SK-N-SH (cell line): ENCODE results near the gene OOSP2. TPM values are rescaled to one million over a fixed set of nuclear protein-coding genes. Genes with fewer than 3 reads are reported as not detected.

Experiments used
- CTCF ChIA-PET: fragments of 300-600, 350-600 bp; formaldehyde crosslinking; extraction: SDS; loops from one replicate; lab custom pipeline; 2021; lab: Yijun Ruan, JAX
- POLR2A ChIA-PET: fragments of 350-600 bp; sonication (Branson Sonifier 250); formaldehyde crosslinking; extraction: SDS; loops from one replicate; lab custom pipeline; 2020; ENCODE audit warnings: antibody characterized with exemption, inconsistent platforms; lab: Yijun Ruan, JAX
- DNase-seq: peaks from one replicate; pipeline ENCODE4 v3.0.0; 2012
- H2AFZ ChIP-seq: fragments of 200-600 bp; sonication (generic); 2 replicates; pipeline ENCODE4 v1.8.1; 2016; ENCODE audit warnings: antibody characterized with exemption, mild to moderate bottlenecking, low read depth
- H3F3A ChIP-seq: fragments of 200-600 bp; sonication (generic); replicated peaks from 2 replicates; pipeline ENCODE3; 2016; ENCODE audit warnings: antibody characterized with exemption, mild to moderate bottlenecking; ENCODE audit not compliant: insufficient read depth
- H3K27ac ChIP-seq, 2 experiments: fragments of 200-500 bp in 1 of 2; fragments of 200-600 bp in 1 of 2; sonication (Bioruptor generic) in 1 of 2; sonication (generic), shearing (Covaris generic) in 1 of 2; 2 replicates each; pipeline versions ENCODE4 v1.5.1 to v1.6.1; 2014 to 2016; ENCODE audit warnings: low read depth in 2 of 2, inconsistent platforms in 1 of 2, low read length in 1 of 2, mild to moderate bottlenecking in 1 of 2, mixed read lengths in 1 of 2
- H3K27me3 ChIP-seq: fragments of 200-600 bp; sonication (generic), shearing (Covaris generic); 2 replicates; pipeline ENCODE4 v1.6.1; 2016; ENCODE audit warnings: mixed run types; ENCODE audit not compliant: insufficient read depth
- H3K36me3 ChIP-seq, 2 experiments: fragments of 200-500 bp in 1 of 2; fragments of 200-600 bp in 1 of 2; sonication (Bioruptor generic) in 1 of 2; sonication (generic) in 1 of 2; replicated peaks in 1 of 2; 2 replicates each; pipeline versions ENCODE3 to v1.5.1; 2014 to 2016; ENCODE audit warnings: low read length in 1 of 2, mild to moderate bottlenecking in 1 of 2; ENCODE audit not compliant: insufficient read depth in 2 of 2, control insufficient read depth in 1 of 2
- H3K4me1 ChIP-seq, 2 experiments: fragments of 200-500 bp in 1 of 2; fragments of 200-600 bp in 1 of 2; sonication (Bioruptor generic) in 1 of 2; sonication (generic), shearing (Covaris generic) in 1 of 2; 2 replicates each; pipeline versions ENCODE4 v1.5.1 to v1.6.1; 2014 to 2016; ENCODE audit warnings: low read depth in 1 of 2, low read length in 1 of 2, mixed run types in 1 of 2; ENCODE audit not compliant: insufficient read depth in 2 of 2, control insufficient read depth in 1 of 2
- H3K4me2 ChIP-seq: fragments of 200-600 bp; sonication (generic), shearing (Covaris generic); 2 replicates; pipeline ENCODE4 v1.6.1; 2017; ENCODE audit warnings: mixed run types
- H3K4me3 ChIP-seq, 2 experiments: fragments of 200-500 bp in 1 of 2; fragments of 200-600 bp in 1 of 2; sonication (Bioruptor generic) in 1 of 2; sonication (generic), shearing (Covaris generic) in 1 of 2; 2 replicates each; pipeline versions ENCODE4 v1.5.1 to v1.8.1; 2014 to 2016; ENCODE audit warnings: low read depth in 2 of 2, inconsistent platforms in 1 of 2, low read length in 1 of 2, mild to moderate bottlenecking in 1 of 2, mixed read lengths in 1 of 2, moderate library complexity in 1 of 2
- H3K79me2 ChIP-seq: fragments of 200-600 bp; sonication (generic); 2 replicates; pipeline ENCODE4 v1.8.1; 2017; ENCODE audit warnings: mild to moderate bottlenecking; ENCODE audit not compliant: insufficient read depth
- H3K9ac ChIP-seq: fragments of 200-600 bp; sonication (generic); 2 replicates; pipeline ENCODE4 v1.6.1; 2017; ENCODE audit warnings: mixed run types
- H3K9me2 ChIP-seq: fragments of 200-600 bp; sonication (generic); 2 replicates; pipeline ENCODE4 v1.6.1; 2017; ENCODE audit warnings: mixed run types
- H3K9me3 ChIP-seq: fragments of 200-600 bp; sonication (generic); 2 replicates; pipeline ENCODE4 v1.6.1; 2017; ENCODE audit warnings: mixed run types, mild to moderate bottlenecking, moderate library complexity
- H4K20me1 ChIP-seq: fragments of 200-600 bp; sonication (generic); 2 replicates; pipeline ENCODE4 v1.6.1; 2017; ENCODE audit warnings: mild to moderate bottlenecking, mixed run types; ENCODE audit not compliant: insufficient read depth
- CHD2 ChIP-seq: fragments of 150-350 bp; IDR thresholded peaks from 2 replicates; pipeline ENCODE4 v1.6.1; 2018; ENCODE audit warnings: low read length; ENCODE audit not compliant: partially characterized antibody
- CTCF ChIP-seq: fragments of 200-600 bp; sonication (generic); IDR thresholded peaks from 2 replicates; pipeline ENCODE4 v1.6.1; 2017; ENCODE audit warnings: antibody characterized with exemption, mild to moderate bottlenecking, moderate library complexity
- GABPA ChIP-seq: IDR thresholded peaks from 2 replicates; pipeline ENCODE4 v1.4.0; 2012; ENCODE audit warnings: low read depth, mild to moderate bottlenecking
- GATA2 ChIP-seq: sonication (generic); formaldehyde crosslinking; IDR thresholded peaks from 2 replicates; pipeline ENCODE4 v1.5.0; 2020; ENCODE audit warnings: mild to moderate bottlenecking, missing genetic modification reagents
- JUND ChIP-seq: IDR thresholded peaks from 2 replicates; pipeline ENCODE4 v1.4.0; 2012
- MAX ChIP-seq: IDR thresholded peaks from 2 replicates; pipeline ENCODE4 v1.4.0; 2012; ENCODE audit warnings: low read depth
- NRF1 ChIP-seq: IDR thresholded peaks from 2 replicates; pipeline ENCODE4 v1.6.1; 2012; ENCODE audit warnings: low read depth, mild to moderate bottlenecking, low read length
- PBX3 ChIP-seq: IDR thresholded peaks from 2 replicates; pipeline ENCODE4; 2012
- POLR2AphosphoS5 ChIP-seq: IDR thresholded peaks from 2 replicates; pipeline ENCODE4 v1.6.1; 2012; ENCODE audit warnings: low read depth, low read length
- RAD21 ChIP-seq: IDR thresholded peaks from 2 replicates; pipeline ENCODE4 v1.6.1; 2012; ENCODE audit warnings: mild to moderate bottlenecking, low read length
- TAF1 ChIP-seq: IDR thresholded peaks from 2 replicates; pipeline ENCODE4 v1.6.1; 2012; ENCODE audit warnings: low read depth, mild to moderate bottlenecking, low read length, moderate library complexity, borderline replicate concordance
- USF1 ChIP-seq: IDR thresholded peaks from 2 replicates; pipeline ENCODE4 v1.4.0; 2012; ENCODE audit warnings: low read depth, borderline replicate concordance
- USF2 ChIP-seq: fragments of 150-350 bp; IDR thresholded peaks from 2 replicates; pipeline ENCODE4 v1.6.1; 2017; ENCODE audit warnings: antibody characterized with exemption, low read length, low read depth, borderline replicate concordance
- ZBTB33 ChIP-seq: IDR thresholded peaks from 2 replicates; pipeline ENCODE4 v1.4.0; 2012; ENCODE audit warnings: low read depth, borderline replicate concordance
- WGBS: methylation state at CpG from one replicate; pipeline ENCODE4 v1.1.6; 2017; ENCODE audit warnings: low lambda C conversion rate; 5-methylcytosine and 5-hydroxymethylcytosine counted together
- polyA plus RNA-seq, 3 experiments: library from polyadenylated mRNA; depleted of rRNA; stranded (reverse); fragments of >200 nt; gene quantifications; 2 replicates each; pipeline ENCODE4 v1.2.3, GENCODE V29; 2012

Gene OOSP2
- polyA plus RNA-seq, 1 of the 3 experiments (the other 2 are of a cell fraction), result not detected

- Histone ChIP-seq H3K4me3 (no peak within 1 kb of the TSS; a peak in 1 of 4 replicates), H3K4me2 (no peak within 1 kb of the TSS), H3K9me3 (no peaks in the 10 kb centered on the region), H3K27ac (no peak within 1 kb of the TSS), H3K9me2 (no peaks in the 10 kb centered on the region), H3K4me1 (no peaks in the 10 kb centered on the region), H3K27me3 (no peaks in the 10 kb centered on the region; the same call in 1 of the 2 replicates), H3K36me3 (no peaks in the 10 kb centered on the region), H3F3A (no peaks in the 10 kb centered on the region), H3K9ac (no peak within 1 kb of the TSS), H3K79me2 (no peaks in the 10 kb centered on the region), H4K20me1 (no peaks in the 10 kb centered on the region), H2AFZ (no peak within 1 kb of the TSS)
- no peak for TF ChIP-seq POLR2AphosphoS5
- TF ChIP-seq CHD2, result no peak
- no peak for TF ChIP-seq RAD21
- no peak for TF ChIP-seq NRF1
- no peak for TF ChIP-seq MAX
- TF ChIP-seq USF1, result no peak
- TF ChIP-seq PBX3, result no peak
- TF ChIP-seq CTCF, result no peak
- no peak for TF ChIP-seq TAF1
- no peak for TF ChIP-seq GATA2 (CRISPR knock-in tag)
- no peak for TF ChIP-seq USF2
- no peak for TF ChIP-seq ZBTB33
- TF ChIP-seq JUND, result no peak
- TF ChIP-seq GABPA, result no peak
- WGBS, result 19% methylated on average over 8 of the region's 8 CpGs
- DNase-seq, result no peak
- CTCF ChIA-PET, result interaction anchor here (0.6 kb wide), 1 partner anchor 58 kb away, joined by 3 read pairs; no protein-coding TSS in a partner anchor
- POLR2A ChIA-PET, result no interaction called here
These were observed 16.2 kb downstream of the OOSP2 start, which contains the start of gene MS4A3 for GRCh38 chr11:60056349-60056969. Gene MS4A3, plus strand, starts transcription at chr11:60056665. Its CDS starts 4,496 bp downstream, at chr11:60061161.
